Measurements from ENCODE around the gene UPB1.
"Not testable (repeated sequence)": the region's sequence is repeated elsewhere in the genome, so short reads cannot be mapped to it uniquely, and the experiment has no call there.

Gene UPB1

DNA sequence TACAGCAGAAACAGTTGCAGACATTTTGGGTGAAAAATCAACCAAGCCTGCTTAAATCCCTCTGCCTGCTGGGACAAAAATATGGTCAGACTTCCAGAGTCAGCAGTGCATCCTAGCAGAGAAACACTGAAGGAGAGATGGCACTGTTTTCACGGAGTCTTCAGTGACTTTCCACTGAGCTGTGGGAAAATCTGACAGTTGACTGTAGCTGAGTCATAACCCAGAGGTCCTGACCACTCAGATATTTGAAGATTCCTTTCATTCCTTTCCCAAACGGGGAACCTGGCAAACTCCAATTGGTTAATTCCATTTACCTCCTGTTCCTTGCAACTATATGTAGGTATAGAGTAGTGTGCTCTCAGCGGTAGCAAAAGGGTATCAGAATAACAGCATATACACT is 20.9 kb upstream of the UPB1 start:
- no peak for DNase-seq
- intact Hi-C loops (cut with DNase I) = no loop called here

- DNase-seq = no peak
- intact Hi-C loops (cut with DNase I) = no loop called here
Observed at GRCh38 chr22:24474649-24475255, 20.4 kb upstream of the UPB1 start.

GRCh38 chr22:24481641-24482040 is 13.5 kb upstream of the UPB1 start:
- no peak for DNase-seq
- intact Hi-C loops (cut with DNase I) = no loop called here

DNA sequence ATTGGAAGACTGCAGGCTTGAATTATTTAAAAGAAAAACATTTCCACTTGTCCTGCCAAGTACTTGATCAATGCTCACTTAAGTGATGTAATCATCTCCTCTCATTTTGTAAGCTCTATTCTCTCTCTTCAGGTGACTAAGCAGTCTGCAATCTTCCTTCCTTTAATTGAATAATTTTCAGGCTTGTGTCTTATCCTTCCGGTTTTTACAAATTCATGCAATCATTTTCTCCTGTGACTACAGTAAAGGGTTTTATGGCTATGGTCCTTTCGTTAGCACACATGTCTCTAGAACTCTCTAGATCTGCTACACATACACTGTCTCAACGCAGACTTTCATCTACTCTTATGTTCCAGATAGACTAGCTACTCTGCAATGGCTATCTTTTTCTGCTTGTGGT is 12.6 kb upstream of the UPB1 start:
- no peak for DNase-seq
- intact Hi-C loops (cut with DNase I) = no loop called here

GRCh38 chr22:24482998-24483397 is 12.1 kb upstream of the UPB1 start:
- intact Hi-C loops (cut with DNase I) = no loop called here
- no peak for DNase-seq

- intact Hi-C loops (cut with DNase I) = no loop called here
- no peak for DNase-seq
Observed at GRCh38 chr22:24483976-24484545, 11.1 kb upstream of the UPB1 start.

DNA sequence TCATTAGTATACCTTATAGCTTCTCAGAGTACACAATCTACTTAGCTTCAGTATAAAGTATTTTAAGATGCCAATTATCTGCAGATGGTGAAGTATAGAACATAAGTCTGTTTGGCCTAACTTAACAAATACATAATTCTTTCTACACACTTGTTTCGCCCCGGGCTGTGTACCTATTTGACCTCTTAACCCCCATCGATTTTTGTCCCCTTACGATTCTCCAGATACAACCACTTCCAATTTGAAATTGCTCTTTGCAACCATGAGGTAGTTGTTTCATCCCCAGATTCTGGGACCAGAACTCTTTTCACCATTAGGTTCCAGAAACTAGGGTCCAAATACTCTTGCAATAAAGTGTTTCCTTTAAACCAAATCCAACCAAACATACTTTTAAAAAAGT is 10.0 kb upstream of the UPB1 start:
- no peak for DNase-seq
- intact Hi-C loops (cut with DNase I) = no loop called here

GRCh38 chr22:24485608-24486007 is 9.5 kb upstream of the UPB1 start:
- no peak for DNase-seq
- intact Hi-C loops (cut with DNase I) = no loop called here

GRCh38 chr22:24486501-24486921 is 8.6 kb upstream of the UPB1 start:
- intact Hi-C loops (cut with DNase I) = no loop called here
- DNase-seq = no peak

- intact Hi-C loops (cut with DNase I) = no loop called here
- no peak for DNase-seq
Observed at GRCh38 chr22:24489011-24489410, 6.1 kb upstream of the UPB1 start.

DNA sequence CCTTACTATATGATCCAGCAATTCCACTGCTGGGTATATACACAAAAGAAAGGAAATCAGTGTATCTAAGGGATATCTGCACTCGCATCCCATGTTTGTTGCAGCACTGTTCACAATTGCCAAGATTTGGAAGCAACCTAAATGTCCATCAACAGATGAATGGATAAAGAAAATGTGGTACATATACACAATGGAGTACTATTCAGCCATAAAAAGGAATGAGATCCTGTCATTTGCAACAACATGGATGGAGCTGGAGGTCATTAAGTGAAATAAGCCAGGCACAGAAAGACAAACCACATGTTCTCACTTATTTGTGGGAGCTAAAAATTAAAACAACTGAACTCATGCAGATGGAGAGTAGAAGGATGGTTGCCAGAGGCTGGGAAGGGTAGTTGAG is 5.7 kb upstream of the UPB1 start:
- DNase-seq; intact Hi-C loops (cut with DNase I): not testable (repeated sequence)

- intact Hi-C loops (cut with DNase I) = no loop called here
- DNase-seq = peak in 18 of 42 donors; percentile 9 to 72 (median 36)
Observed at GRCh38 chr22:24492391-24492790, 2.7 kb upstream of the UPB1 start.

DNA sequence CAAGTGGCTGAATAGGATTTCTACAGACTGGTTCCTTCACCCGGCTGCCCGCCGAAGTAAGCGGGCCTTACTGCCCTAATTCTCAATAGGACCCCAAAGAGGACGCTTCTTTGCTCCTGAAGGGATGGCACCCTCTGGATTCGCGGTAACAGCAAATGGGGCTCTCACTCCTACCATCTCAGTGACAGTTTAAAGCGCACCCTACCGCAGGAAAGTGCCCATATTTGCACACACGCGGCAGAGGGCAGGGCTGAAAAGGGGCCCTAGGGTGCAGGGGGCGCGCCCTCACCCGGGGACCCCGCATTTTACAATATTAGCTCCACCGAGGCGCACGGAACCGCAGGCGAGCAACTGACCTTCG is 985 bp upstream of the UPB1 start:
- intact Hi-C loops (cut with DNase I) = no loop called here
- no peak for DNase-seq

DNA sequence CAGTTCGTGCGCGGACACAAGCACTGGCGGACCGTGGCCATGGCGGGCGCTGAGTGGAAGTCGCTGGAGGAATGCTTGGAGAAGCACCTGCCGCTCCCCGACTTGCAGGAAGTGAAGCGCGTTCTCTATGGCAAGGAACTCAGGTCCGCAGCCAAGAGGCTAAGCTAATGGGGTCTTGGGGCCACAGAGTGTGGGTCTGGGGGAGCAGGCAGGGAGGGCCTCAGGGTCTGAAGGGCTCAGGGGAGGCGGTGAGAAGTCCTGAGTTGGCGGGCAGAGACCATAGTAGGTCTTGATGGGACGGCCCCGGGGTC is 188 bp downstream of the UPB1 start:
- no peak for DNase-seq
- intact Hi-C loops (cut with DNase I) = no loop called here

DNA sequence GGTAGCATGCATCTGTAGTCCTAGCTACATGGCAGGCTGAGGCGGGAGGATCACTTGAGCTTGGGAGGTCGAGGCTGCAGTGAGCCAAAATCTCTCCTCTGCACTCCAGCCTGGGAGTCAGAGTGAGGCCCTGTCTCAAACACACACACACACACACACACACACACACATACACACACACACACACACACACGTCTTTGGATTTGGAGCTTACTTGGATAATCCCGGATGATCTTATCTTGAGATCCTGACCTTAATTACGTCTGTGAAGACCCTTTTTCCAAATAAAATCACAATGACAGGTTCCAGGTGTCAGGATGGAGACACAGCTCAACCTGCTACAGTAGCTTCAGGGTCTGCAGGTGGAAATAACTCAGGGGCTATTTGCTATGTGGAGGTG is 1.1 kb downstream of the UPB1 start:
- intact Hi-C loops (cut with DNase I) = no loop called here
- DNase-seq = no peak

DNA sequence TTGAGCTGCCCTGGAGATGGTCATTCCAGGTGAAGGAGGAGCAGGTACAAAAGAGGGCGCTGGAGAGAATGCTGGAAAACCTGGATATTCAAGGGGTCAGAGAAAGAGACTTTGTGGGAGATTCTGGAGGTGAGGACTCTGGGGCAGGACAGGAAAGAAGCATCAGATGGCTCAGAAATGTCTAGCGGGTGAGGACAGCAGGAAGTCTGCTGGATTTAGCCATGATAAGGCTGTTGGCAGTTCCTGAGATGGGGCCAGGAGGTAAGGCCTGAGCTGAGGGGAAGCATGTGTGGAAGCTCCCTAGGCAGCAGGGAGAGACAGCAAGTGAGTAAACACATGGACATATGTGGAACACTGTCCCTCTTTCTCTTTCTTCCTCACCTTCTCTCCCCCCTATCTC is 1.5 kb downstream of the UPB1 start:
- intact Hi-C loops (cut with DNase I) = no loop called here
- no peak for DNase-seq

GRCh38 chr22:24497841-24498258 is 2.7 kb downstream of the UPB1 start:
- intact Hi-C loops (cut with DNase I) = no loop called here

GRCh38 chr22:24498824-24499223 is 3.7 kb downstream of the UPB1 start:
- intact Hi-C loops (cut with DNase I) = no loop called here

More at GRCh38 chr22:24497841-24498258, 2.7 kb downstream of the UPB1 start:
- no peak for DNase-seq

DNA sequence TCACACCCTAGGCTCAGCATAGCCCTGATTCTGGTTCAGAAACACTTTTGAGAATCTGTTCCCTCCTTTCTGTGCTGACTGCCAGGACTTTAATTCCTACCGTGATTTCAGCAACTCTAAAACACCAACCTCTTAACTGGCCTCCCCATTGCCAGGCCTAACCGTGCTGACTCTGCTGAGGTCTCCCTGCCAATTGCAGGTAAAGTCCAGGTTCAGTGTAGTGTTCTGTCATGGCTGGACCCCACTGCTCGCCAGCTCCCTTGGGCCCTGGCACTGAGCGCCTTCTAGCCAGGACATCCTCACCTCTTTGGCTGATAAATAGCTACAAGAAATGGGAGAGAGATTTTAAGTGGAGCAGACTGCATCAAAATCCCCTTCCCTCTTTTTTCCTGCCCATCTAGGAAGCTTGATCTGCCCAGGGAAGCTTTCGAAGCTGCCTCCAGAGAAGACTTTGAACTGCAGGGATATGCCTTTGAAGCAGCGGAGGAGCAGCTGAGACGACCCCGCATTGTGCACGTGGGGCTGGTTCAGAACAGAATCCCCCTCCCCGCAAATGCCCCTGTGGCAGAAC is 4.7 kb downstream of the UPB1 start:
- intact Hi-C loops (cut with DNase I) = no loop called here
- DNase-seq = no peak

More at GRCh38 chr22:24498824-24499223, 3.7 kb downstream of the UPB1 start:
- DNase-seq = peak; percentile 26 to 91 (median 68)

DNA sequence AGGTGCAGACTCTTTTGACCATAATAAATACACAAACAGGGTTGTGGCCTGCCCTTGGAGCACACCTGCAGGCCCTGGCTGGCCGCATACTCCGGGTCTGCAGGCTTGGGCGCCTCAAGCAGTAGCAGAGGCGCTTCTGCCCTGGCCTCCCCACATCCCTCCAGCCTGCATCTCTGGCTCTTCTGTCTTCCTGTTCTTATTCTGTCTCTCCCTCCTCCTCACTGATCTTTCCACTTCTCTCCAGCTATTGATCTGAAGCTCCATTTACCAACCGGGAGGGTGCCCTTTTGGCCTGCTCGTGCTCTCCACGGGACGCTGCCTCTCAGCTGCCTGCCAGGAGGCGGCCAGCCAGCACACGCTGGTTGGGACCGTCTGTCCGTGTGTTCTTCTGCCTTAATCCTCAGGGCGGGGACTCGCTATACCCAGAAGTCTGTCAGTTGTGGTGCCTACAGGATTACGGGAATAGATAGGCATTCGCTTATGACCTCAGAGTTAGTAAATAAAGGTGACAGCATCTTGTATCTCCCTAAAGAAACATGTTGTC is 5.2 kb downstream of the UPB1 start:
- intact Hi-C loops (cut with DNase I) = no loop called here
- peak in 1 of 42 donors; percentile 30 for DNase-seq
